HS-5 (cell line): ENCODE data around the gene MICAL1.
"Not testable (repeated sequence)": the region's sequence is repeated elsewhere in the genome, so short reads cannot be mapped to it uniquely, and the experiment has no call there.

Source experiments
- DNase-seq: peaks from one replicate; pipeline ENCODE4 v3.0.0-alpha.2; 2012; ENCODE audit warnings: low read depth

Gene MICAL1

DNA sequence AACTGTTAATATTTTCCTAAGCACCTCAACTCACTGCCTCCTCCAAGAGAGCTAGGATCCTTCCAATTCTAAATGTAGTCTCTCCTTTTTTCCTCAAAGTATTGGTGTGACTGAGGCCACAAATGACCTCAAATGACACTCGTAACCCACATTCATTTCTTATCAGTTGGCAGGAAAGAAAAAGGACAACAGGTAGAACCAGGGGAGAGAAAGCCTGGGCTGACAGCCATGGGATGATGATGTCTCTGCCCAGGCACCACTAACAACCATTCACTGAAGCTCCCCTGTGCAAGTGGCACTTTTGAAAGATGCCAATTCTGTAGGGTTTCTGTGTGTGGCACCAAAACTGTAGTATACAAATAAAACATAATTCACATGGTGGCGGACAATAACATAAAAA lies 20.1 kb upstream of the MICAL1 start:
- no peak for DNase-seq

DNA sequence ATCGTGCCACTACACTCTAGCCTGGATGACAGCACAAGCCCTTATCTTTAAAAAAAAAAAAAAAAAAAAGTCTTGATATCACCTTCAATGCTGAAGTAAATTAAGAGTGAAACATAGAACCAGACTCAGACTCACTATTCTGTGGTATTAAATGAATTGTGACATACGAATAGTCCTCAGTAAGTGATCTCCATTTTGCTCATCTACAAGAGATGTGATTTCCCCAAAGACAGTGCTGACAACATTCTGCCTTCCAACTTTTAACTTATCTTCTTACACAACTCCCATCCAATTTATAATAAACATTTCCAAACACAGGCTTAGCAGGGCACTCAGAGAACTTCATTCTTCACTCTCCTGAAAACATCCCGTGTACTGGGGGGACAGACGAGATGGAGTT lies 19.4 kb upstream of the MICAL1 start:
- no peak for DNase-seq

DNA sequence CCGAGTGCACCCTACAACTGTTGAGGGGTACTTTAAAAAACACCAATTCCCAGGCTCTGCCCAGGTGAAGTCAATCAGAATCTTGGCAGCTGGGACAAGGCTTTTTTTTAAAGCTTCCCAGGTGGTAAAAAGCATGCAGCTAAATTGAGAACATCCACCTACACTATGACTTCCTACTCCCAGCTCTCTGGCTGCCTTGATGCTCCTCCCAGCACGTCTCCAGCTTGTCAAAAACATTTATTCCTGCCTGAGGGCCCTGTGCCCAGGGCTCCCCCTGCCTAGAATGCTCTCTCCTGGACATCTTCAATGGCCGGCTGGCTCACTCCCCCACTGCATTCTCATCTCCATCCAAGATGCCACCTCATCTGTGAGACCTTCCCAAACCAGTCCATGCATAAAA lies 17.5 kb upstream of the MICAL1 start:
- DNase-seq, result no peak

DNA sequence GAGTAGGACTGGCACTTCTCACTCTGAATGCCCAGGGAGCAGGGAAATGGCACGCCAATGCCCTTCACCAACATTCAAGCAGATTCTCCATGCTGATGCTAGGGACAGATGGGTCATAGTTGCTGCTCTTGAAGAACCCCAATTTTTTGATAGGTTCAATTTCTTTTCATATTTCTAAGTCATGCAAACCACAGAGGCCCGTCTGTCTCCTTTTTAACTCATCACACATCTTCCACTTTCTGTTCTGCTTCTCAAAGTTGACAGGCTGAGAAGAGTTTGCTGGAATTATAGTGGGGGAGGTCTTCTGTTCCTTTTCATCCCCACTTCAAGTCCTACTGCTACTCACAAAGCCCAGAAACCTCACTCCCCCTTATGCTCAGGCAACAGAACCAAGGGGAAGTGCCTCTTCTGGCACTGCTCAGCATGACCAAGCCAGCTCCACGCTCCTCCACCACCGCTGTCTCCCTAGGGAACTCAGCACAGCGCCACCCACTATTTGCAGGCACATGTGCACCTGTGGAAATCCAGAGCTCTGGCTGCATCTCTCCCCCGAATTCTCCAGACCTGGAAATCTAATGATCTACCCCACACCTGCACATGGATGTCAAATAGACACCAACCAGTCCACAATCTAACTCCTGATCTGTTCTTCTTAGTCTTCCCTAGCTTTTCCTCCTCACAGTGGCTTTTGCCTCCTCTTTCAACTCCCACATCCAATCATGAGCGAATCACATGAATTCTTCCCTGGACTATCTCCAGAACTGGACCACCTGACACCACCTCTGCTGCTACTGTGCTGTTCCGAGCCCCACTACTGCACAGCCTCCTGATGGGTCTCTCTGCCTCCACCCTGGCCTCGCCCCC lies 16.8 kb upstream of the MICAL1 start:
- DNase-seq, result no peak

DNA sequence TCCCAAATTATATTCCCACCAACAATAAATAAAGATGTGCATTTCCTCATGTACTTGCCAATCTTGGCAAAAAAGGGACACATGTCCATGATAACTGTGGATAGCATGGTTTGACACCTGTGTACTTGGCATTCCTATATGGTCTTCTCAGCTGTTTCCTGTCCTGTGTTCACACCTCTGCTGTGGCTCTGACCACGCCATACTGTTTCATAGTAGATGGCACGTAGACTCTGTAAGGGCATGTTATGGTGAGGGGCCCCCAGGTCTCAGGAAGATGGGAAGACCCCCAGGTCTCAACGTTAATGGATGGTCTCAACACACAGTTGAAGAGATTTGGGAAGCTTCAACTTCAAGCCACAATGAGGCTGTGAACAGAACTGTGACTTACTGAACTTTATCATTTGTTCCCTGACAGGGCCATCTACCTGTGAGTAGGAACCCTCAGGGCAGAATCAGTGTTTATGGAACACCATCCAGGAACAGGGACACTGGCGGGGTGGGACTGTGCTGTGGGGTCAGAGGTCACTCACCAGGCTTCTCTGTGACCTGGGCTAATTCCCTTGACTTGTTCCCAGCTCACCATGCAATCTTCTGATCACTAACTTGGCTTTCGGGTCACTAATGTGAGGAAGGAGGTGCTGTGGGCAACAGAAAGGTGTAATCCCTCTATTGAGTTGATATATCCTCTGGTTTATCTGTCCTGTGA lies 15.7 kb upstream of the MICAL1 start:
- DNase-seq, result no peak

DNA sequence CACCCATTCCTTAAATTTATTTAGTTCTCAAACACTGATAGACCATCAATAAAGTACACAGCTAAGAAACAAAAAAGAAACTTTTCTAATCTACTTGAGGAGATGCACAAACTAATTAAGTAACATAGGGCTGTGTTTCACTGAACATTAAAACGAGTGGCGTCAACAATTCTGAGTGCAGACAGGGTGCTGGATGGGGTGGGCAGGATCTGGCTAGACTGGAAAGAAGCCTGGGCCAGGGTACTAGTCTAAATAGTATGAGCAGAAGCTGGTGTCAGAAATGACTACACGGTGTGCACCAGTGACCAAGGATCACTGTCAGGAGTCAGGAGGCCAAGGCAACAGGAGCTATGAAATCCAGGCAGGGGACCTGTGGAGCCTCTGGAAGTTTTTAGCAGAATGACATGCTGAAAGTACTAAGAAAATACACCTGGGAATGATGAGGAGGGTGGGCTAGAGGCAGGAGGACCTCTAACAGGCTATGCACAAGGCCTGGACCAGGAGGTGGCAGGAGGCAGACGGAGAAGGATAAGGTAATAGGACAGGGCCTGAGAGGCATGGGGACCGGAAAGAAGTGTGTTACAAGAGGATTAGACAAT lies 14.1 kb upstream of the MICAL1 start:
- no peak for DNase-seq

DNA sequence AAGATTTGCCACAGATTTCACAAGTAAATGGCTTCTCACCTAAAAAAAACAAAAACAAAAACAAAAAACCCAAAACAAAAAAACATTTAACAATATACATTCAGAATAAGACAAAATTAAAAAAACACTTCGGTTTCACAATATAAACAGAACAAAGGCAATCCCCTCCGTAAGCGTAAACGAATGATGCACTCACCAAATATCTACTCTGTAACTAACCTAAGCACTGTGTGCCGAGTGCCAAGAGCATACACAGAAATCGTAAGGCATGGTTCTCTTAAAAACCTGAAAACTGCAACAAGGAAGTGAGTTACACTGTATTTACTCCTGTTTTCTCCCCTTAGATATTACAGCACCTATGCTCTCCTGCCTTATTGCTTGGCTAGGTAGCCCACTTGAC lies 12.1 kb upstream of the MICAL1 start:
- no peak for DNase-seq

DNA sequence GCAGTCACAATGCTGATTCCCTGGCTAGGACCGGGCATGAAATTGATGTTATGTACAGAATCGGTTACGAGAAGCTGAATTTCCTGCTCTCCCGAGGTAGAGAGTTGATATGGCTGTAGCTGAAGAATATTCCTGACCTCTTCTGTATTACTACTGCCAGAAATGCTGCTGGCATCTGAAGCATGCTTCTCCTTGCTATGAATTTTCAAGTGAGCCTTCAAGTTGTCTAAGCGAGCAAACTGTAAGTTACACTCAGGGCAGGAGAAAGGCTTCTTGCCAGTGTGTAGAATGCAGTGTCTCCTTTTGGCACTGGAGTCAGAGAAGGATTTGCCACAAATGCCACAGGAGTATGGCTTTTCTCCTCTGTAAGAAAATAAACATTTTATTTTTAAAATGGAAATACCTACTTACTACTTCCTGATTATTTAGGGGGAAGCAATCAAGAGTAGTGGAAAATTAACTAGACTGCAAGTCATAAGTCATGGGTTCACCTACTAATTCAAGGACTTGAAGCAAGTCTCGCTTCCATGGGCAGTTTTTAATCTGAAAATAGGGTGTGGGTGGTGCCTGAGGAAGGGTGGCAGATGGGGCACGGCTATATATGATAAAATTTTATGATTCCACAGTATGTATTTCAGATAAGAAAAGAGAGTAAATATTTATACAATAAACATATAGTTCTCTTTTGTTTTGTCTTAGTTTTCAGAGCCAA lies 10.8 kb upstream of the MICAL1 start:
- no peak for DNase-seq

DNA sequence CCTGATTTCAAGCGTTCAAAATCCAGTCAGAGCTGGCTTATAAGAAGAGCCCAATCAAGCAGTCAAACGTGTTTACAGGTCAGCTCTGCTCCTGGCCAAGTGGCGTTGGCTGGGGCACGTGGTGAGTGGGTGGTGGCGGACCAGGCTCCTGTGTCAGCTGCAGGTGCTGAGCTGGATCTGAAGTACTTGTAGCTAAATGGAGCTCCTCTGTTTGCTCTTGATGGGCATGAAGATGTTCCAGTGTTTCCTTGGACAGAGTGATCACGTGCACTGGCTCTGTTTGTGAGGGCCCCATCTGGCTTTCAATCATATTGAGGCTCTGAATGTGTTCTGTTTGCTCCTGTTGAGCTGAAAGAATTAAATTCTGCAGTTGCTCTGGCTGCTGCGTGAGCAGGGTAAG lies 10.2 kb upstream of the MICAL1 start:
- no peak for DNase-seq

DNA sequence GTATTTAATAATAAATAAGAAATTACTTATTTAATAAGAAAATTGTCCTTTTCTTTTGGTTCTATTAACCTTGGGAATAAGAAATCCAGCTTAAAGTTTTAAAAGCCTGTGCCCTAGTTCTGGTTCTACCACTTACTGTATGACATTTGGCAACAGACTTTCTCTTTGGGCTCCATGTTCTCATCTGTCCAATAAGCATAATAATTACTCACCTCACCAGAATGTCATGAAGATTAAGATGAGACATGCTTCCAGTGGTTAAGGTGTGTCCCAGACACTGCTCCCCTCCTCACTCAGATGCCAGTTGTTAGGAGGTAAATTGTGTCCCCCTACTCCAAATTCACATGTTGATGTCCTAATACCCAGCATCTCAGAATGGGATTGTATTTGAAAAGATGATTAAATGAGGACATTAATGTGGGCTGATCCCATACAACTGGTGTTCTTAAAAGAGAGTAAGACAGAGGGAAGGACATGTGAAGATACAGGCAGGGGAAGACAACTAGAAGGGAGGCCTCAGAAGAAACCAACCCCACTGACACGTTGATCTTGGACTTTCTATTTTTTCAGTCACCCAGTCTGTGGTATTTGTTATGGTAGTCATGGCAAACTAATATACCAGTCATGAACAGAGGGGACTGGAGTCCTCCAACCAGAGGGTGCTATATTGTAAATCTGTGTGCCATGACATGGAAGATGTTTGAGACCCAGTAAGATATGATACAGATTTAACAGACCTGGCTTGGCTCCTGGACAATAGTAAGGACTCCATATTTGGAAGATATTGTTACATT lies 6.4 kb upstream of the MICAL1 start:
- no peak for DNase-seq

DNA sequence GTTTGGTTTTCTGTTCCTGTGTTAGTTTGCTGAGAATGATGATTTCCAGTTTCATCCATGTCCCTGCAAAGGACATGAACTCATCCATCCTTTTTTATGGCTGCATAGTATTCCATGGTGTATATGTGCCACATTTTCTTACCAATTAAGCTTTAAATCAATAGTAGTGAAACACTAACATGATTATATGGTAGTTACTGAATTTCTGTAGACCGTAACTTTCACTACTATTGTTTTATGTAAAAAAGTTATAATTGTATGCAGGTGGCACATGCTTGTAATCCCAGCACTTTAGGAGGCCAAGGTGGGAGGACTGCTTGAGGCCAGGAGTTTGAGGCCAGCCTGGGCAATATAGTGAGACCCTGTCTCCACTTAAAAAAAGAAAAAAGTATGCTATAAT lies 5.6 kb upstream of the MICAL1 start:
- not testable (repeated sequence) for DNase-seq

DNA sequence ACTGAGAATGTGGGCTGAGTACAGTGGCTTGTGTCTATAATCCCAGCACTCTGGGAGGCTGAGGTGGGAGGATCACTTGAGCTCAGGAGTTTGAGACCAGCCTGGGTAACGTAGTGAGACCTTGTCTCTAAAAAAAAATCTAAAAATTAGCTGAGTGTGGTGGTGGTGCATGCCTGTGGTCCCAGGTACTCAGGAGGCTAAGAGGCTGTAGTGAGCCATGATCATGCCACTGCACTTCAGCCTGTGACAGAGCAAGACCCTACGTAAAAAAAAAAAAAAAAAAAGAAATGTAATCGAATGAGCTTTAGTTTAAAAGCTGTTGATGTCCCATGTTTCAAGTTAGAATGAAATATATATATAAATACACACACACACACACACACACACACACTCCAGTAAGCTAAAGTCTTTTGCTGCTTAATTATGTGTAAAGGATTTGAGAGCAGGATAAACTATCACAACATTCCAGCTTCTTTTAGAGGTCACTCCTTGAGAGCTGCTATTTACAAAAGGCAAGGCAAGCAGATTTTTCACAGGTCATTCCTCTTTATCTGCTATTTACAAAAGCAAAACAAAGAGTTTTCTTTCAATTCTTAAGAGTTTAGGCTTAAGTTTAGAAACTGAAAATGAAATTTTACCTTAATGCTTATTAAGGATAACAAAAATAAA lies 4.7 kb upstream of the MICAL1 start:
- DNase-seq, result no peak

DNA sequence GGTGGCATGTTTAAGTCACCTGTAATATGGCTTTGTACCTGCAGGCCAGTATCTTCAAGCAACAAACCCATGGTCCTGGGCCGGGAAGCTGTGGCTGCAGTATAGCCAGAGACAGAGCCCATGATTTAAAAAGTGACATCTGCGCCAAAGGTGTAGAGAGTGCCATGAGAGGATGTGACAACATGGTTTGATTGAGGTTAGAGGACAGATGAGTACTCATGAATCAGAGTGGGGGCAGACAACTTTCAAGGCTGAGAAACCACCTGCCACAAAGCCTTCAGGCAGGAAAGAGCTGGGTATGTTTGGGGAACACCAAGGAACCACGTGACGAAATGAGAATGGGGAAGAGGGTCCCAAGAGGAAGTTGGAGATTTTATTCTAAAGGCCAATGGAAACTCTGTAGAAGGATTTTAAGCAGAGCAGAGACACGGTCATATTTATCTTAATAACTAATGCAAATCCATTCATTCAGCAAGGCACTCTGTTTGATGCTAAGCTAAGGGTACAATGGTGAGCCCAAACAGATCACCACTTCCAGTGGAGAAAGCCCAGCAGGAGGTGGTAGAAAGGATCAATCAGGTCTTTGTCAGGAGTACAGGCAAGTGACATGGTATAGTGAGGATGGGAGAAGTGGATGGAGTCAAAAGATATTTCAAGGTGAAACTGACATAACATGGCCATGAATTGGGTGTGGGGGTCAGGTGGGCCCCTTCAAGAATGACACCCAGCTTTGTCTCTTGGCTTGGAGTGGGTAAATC lies 3.4 kb upstream of the MICAL1 start:
- no peak for DNase-seq

DNA sequence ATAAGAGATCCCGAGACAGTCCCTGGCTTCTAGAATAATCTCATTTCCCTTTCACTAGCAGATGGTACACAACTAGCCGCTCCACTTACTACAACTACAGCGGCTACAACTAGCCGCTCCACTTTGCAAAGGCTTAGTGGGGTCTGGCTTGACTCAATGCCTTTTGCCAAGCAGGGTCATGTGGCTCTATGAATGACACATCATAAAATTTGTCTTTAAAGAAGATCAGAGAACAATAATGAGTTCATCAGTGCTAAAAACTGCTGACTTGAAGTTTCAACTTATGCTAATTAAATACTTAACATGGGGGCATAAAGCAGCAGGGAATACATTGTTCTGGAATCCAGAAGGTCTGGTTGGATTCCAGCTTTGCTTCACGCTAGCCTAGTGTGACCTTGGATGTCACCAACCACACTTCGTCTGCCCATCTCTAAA lies 2.0 kb upstream of the MICAL1 start:
- no peak for DNase-seq

DNA sequence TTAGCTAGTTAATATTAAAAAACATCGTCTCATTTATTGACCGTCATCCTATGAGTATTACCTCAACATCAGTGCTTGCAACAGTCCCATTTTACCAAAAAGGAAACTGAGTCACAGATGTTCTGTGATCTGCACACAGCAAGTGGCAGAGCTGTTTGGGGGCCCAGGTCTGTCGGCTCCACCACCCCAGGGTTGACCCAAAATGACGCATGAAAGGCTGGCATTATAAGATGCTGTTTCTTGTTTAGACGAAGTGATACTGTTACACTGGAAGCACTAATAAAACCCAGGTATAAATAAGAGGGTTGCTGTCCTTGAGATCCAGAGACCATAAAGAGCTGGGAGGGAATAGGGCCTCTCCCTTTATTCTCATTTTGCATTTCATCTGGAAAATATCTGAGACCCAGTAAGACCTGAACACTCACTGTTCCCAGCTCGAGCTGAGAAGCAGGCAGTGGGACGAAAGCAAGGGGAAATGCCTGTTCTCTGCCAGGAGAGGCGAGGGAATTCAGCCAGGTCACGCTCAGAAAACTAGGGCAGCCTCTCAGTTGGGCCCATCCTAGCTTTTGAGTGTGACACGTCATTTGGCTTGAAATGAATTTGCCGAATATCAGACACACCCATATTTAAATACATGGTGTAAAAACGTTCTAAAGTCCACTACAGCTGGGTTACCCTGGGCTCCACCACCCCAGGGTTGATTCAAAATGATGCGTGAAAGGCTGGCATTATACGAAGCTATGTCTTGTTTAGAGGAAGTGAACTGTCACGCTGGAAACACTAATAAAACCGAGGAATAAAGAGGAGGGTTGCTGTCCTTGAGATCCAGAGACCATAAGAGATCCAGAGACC lies 1.4 kb upstream of the MICAL1 start:
- DNase-seq, result peak; percentile 46

DNA sequence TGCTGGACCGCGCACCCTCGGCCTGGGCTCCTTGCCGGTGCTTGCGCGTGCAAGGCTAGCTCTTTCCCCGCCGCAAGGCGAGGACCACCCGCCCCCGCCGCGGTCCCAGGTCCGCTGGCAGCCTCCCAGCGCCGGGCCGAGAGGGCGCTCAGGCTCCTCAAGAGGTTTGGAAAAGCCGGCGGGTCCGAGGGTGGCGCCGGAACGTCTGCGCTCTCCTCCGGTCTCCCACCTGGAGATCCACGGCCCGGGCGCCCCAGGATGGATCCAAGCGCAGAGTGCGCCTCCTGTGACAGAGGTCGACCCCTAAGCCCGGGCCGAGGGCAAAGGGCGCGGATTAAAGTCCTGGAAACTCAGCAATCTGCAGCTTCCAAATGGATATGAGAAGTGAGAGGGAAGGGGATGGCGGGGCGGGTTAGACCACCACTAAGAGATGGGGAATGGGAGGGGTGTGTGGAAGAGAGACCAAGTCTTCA lies 575 bp upstream of the MICAL1 start:
- no peak for DNase-seq

DNA sequence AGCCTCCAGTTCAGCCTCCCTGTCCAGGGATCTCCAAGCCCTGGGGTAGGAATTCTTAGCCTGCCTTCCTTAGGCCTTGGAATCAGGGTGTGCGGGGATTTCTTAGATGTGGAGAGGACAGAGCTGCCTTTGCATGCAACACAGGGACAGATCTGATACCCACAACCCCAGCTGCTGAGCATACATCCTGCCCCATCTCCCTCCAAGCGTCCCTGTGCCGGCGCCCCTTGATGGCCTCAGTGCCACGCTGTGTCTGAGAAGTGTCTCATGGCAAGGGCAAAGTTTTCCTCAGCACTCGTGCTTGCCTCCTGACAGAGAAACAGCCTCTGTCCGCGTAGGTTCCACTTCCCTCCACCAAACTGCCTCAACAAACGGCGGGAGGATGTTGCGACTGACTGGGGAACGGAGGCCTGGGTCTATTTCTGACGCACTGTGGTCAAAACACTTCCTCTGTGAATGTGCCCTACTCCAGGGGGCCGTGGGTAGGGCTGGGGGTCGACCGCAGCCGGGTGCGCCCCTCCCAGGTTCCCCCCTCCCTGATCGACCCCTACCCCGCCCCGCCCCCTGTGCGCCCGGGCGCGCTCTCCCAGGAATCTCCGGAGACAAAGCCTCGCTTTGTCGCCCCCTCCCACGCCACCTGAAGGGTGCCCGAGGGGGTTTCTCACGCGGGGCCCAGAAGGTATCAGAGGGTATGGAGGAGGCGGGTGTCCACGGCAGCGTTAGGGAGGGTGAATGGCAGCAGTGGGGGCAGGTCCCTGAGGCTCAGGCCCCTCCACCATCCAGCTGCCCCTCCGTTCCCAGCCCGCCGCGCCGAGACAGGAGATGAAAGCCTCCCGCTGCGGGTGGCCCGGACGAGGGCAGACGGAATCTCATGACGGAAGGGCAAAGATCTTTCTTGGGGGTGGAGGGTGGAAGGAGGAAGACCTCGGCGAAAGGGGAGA lies 806 bp downstream of the MICAL1 start:
- DNase-seq, result no peak
